SK-N-SH treated with all-trans-retinoic acid at 6 μM for 48 hours (cell line): ENCODE results near the gene SRSF6.

Experiments used
- ATAC-seq: fragments of 200-7000 bp; cut with Tn5 transposase; 3 replicates; pipeline ENCODE4 v1.9.1; 2020; ENCODE audit warnings: mild to moderate bottlenecking, moderate library complexity
- CSRNP3 ChIP-seq: fragments of 250-450 bp; sonication (Bioruptor Pico); IDR thresholded peaks from 2 replicates; pipeline ENCODE4 v1.5.1; 2021; ENCODE audit warnings: mild to moderate bottlenecking, moderate library complexity
- ESRRG ChIP-seq: fragments of 250-450 bp; sonication (Bioruptor Pico); IDR thresholded peaks from 2 replicates; pipeline ENCODE4 v1.6.1; 2021; ENCODE audit warnings: mild to moderate bottlenecking
- GLIS3 ChIP-seq: fragments of 250-450 bp; sonication (Bioruptor Pico); IDR thresholded peaks from 2 replicates; pipeline ENCODE4 v1.5.0; 2020; ENCODE audit warnings: mild to moderate bottlenecking, moderate library complexity
- ISL1 ChIP-seq: fragments of 250-450 bp; sonication (Bioruptor Pico); IDR thresholded peaks from 2 replicates; pipeline ENCODE4 v2.1.2; 2022; ENCODE audit warnings: mild to moderate bottlenecking, moderate library complexity
- PATZ1 ChIP-seq: fragments of 250-450 bp; sonication (Bioruptor Pico); IDR thresholded peaks from 2 replicates; pipeline ENCODE4 v1.8.0; 2020; ENCODE audit warnings: mild to moderate bottlenecking, moderate library complexity, borderline replicate concordance
- PPARA ChIP-seq: fragments of 250-450 bp; sonication (Bioruptor Pico); IDR thresholded peaks from 2 replicates; pipeline ENCODE4 v1.5.0; 2020; ENCODE audit warnings: mild to moderate bottlenecking, borderline replicate concordance
- RARB ChIP-seq: fragments of 250-450 bp; sonication (Bioruptor Pico); IDR thresholded peaks from 2 replicates; pipeline ENCODE4 v1.8.0; 2021; ENCODE audit warnings: mild to moderate bottlenecking, moderate library complexity
- SNAI2 ChIP-seq: fragments of 250-450 bp; sonication (Bioruptor Pico); IDR thresholded peaks from 2 replicates; pipeline ENCODE4 v1.5.0; 2020; ENCODE audit warnings: mild to moderate bottlenecking, moderate library complexity
- ZC3H10 ChIP-seq: fragments of 250-450 bp; sonication (Bioruptor Pico); IDR thresholded peaks from 2 replicates; pipeline ENCODE4 v1.5.1; 2021; ENCODE audit warnings: mild to moderate bottlenecking, moderate library complexity
- ZFP30 ChIP-seq: fragments of 450-650 bp; formaldehyde crosslinking; IDR thresholded peaks from 2 replicates; pipeline ENCODE4 v1.5.0; 2022; ENCODE audit warnings: mild to moderate bottlenecking, moderate library complexity
- ZNF565 ChIP-seq: fragments of 450-650 bp; formaldehyde crosslinking; conservative IDR thresholded peaks from 2 replicates; pipeline ENCODE4 v1.5.0; 2020; ENCODE audit warnings: low read depth, mild to moderate bottlenecking, moderate library complexity
- ZNF8 ChIP-seq: fragments of 450-650 bp; formaldehyde crosslinking; IDR thresholded peaks from 2 replicates; pipeline ENCODE4 v1.5.0; 2020; ENCODE audit warnings: mild to moderate bottlenecking, moderate library complexity
- TF ChIP-seq, protein P1 (sequence below): fragments of 250-450 bp; sonication (Bioruptor Pico); IDR thresholded peaks from 2 replicates; pipeline ENCODE4 v1.8.0; 2021; ENCODE audit warnings: low read depth, mild to moderate bottlenecking, moderate library complexity, borderline replicate concordance
- TF ChIP-seq, protein P2 (sequence below): fragments of 250-450 bp; sonication (Bioruptor Pico); IDR thresholded peaks from 2 replicates; pipeline ENCODE4 v1.5.0; 2020; ENCODE audit warnings: mild to moderate bottlenecking, moderate library complexity
- TF ChIP-seq, protein P3 (sequence below): fragments of 250-450 bp; sonication (Bioruptor Pico); IDR thresholded peaks from 2 replicates; pipeline ENCODE4 v1.5.1; 2020; ENCODE audit warnings: low read depth, mild to moderate bottlenecking, moderate library complexity

SRSF6 gene

GRCh38 chr20:43434565-43434964, 23.1 kb upstream of the SRSF6 start (continued):
- TF ChIP-seq PATZ1 (CRISPR knock-in tag) (no peak), ESRRG (CRISPR knock-in tag) (no peak)

- no peak for ATAC-seq
- TF ChIP-seq RARB = no peak
- no peak for TF ChIP-seq ZNF8 (CRISPR knock-in tag)
- TF ChIP-seq ZFP30 (CRISPR knock-in tag) = no peak
- TF ChIP-seq PPARA (CRISPR knock-in tag) = no peak
These were observed 18.9 kb upstream of the SRSF6 start for GRCh38 chr20:43438578-43439316.

GRCh38 chr20:43440531-43440930, 17.2 kb upstream of the SRSF6 start:
- TF ChIP-seq SNAI2 (CRISPR knock-in tag) (no peak), ESRRG (CRISPR knock-in tag) (no peak), PATZ1 (CRISPR knock-in tag) (no peak), ZNF8 (CRISPR knock-in tag) (no peak), ISL1 (CRISPR knock-in tag) (no peak), ZC3H10 (CRISPR knock-in tag) (no peak), RARB (no peak), ZNF565 (CRISPR knock-in tag) (no peak), GLIS3 (CRISPR knock-in tag) (no peak), CSRNP3 (CRISPR knock-in tag) (no peak), ZFP30 (CRISPR knock-in tag) (no peak)
- TF ChIP-seq, protein P1, sequence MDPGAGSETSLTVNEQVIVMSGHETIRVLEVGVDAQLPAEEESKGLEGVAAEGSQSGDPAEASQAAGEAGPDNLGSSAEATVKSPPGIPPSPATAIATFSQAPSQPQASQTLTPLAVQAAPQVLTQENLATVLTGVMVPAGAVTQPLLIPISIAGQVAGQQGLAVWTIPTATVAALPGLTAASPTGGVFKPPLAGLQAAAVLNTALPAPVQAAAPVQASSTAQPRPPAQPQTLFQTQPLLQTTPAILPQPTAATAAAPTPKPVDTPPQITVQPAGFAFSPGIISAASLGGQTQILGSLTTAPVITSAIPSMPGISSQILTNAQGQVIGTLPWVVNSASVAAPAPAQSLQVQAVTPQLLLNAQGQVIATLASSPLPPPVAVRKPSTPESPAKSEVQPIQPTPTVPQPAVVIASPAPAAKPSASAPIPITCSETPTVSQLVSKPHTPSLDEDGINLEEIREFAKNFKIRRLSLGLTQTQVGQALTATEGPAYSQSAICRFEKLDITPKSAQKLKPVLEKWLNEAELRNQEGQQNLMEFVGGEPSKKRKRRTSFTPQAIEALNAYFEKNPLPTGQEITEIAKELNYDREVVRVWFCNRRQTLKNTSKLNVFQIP (CRISPR knock-in tag) = no peak
- TF ChIP-seq, protein P2, sequence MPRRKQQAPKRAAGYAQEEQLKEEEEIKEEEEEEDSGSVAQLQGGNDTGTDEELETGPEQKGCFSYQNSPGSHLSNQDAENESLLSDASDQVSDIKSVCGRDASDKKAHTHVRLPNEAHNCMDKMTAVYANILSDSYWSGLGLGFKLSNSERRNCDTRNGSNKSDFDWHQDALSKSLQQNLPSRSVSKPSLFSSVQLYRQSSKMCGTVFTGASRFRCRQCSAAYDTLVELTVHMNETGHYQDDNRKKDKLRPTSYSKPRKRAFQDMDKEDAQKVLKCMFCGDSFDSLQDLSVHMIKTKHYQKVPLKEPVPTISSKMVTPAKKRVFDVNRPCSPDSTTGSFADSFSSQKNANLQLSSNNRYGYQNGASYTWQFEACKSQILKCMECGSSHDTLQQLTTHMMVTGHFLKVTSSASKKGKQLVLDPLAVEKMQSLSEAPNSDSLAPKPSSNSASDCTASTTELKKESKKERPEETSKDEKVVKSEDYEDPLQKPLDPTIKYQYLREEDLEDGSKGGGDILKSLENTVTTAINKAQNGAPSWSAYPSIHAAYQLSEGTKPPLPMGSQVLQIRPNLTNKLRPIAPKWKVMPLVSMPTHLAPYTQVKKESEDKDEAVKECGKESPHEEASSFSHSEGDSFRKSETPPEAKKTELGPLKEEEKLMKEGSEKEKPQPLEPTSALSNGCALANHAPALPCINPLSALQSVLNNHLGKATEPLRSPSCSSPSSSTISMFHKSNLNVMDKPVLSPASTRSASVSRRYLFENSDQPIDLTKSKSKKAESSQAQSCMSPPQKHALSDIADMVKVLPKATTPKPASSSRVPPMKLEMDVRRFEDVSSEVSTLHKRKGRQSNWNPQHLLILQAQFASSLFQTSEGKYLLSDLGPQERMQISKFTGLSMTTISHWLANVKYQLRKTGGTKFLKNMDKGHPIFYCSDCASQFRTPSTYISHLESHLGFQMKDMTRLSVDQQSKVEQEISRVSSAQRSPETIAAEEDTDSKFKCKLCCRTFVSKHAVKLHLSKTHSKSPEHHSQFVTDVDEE (CRISPR knock-in tag) = no peak
- TF ChIP-seq, protein P3, sequence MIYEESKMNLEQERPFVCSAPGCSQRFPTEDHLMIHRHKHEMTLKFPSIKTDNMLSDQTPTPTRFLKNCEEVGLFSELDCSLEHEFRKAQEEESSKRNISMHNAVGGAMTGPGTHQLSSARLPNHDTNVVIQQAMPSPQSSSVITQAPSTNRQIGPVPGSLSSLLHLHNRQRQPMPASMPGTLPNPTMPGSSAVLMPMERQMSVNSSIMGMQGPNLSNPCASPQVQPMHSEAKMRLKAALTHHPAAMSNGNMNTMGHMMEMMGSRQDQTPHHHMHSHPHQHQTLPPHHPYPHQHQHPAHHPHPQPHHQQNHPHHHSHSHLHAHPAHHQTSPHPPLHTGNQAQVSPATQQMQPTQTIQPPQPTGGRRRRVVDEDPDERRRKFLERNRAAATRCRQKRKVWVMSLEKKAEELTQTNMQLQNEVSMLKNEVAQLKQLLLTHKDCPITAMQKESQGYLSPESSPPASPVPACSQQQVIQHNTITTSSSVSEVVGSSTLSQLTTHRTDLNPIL (CRISPR knock-in tag) = no peak
- ATAC-seq = no peak
